ENCODE data around the gene STK24.

The STK24 gene

DNA sequence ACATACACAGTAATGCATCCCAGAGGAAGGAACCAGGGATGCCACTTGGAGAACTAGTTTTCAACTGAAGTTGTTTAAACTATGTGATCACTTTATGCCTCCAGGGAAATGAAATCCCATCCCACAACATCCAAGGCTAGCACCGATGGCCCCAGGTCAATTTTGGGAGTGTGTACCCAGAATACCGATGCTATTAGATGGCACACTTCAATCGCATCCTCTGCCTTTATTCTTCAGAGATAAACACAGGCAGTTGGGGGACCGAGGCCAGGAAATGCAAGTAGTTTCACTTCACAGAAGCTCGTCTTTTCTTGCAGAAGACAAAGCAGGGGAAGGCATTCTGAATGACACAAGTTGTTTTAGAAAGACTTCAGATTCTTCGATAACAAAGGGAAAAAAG lies 13.8 kb downstream of the STK24 start:
- no peak for TF ChIP-seq ZFX (IDR thresholded peaks at IDR 0.05)
- TF ChIP-seq, protein P1, sequence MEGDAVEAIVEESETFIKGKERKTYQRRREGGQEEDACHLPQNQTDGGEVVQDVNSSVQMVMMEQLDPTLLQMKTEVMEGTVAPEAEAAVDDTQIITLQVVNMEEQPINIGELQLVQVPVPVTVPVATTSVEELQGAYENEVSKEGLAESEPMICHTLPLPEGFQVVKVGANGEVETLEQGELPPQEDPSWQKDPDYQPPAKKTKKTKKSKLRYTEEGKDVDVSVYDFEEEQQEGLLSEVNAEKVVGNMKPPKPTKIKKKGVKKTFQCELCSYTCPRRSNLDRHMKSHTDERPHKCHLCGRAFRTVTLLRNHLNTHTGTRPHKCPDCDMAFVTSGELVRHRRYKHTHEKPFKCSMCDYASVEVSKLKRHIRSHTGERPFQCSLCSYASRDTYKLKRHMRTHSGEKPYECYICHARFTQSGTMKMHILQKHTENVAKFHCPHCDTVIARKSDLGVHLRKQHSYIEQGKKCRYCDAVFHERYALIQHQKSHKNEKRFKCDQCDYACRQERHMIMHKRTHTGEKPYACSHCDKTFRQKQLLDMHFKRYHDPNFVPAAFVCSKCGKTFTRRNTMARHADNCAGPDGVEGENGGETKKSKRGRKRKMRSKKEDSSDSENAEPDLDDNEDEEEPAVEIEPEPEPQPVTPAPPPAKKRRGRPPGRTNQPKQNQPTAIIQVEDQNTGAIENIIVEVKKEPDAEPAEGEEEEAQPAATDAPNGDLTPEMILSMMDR (conservative IDR thresholded peaks at IDR 0.05): no peak
- no peak overlapping the region for H3K27ac ChIP-seq

DNA sequence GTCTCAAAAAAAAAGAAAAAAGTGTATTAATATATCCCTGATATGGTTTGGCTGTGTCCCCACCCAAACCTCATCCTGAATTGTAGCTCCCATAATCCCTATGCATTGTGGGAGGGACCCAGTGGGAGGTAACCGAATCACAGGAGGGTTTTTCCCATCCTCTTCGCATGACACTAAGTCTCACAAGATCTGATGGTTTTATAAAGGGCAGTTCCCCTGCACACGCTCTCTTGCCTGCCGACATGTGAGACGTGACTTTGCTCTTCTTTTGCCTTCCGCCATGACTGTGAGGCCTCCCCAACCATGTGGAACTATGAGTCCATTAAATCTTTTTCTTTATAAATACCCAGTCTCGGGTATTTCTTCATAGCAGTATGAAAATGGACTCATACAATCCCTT lies 17.7 kb downstream of the STK24 start:
- no peak for TF ChIP-seq ZFX (IDR thresholded peaks at IDR 0.05)
- TF ChIP-seq, protein P1 (conservative IDR thresholded peaks at IDR 0.05): no peak
- no peak overlapping the region for H3K27ac ChIP-seq

DNA sequence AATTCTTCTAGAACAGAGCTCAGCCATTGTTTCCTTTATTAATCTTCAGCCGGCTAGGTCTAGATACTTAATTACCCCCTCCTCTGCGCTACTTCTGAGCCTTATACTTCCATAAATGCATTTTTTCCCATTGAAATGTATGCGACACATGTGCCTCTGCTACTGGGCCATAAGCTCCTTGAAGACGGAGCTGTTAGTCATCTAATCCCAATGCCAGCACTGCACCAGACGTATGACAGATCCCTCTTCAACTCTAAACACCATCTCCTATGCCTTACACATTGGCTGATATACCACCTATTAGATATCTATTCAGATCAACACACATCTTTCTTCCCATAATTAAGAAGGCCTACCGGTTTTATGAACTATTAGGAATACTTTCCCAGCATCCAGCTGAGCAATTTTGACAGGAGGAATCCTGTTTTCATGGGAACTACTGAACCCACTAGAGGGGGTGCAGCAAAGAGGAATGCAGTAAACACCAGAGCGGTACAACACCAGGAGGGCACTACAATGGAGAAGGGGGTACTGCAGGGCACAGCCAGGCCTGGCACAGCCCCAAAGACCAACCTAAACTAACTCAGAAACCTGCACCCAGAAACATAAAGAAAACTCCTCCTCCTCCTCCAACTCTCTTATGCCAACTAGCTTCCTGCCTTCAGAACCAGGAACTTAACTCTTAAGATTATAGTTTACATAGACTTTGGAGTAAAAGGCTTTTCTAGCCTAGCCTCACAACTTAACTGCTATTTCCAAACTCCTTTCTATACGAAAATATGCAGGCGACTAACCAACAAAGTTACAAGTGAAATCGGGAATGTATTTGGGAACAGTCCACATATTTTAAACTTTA lies 18.7 kb downstream of the STK24 start:
- TF ChIP-seq ZFX (IDR thresholded peaks at IDR 0.05): no peak
- TF ChIP-seq, protein P1 (conservative IDR thresholded peaks at IDR 0.05): no peak
- H3K27ac ChIP-seq: no peak overlapping the region

DNA sequence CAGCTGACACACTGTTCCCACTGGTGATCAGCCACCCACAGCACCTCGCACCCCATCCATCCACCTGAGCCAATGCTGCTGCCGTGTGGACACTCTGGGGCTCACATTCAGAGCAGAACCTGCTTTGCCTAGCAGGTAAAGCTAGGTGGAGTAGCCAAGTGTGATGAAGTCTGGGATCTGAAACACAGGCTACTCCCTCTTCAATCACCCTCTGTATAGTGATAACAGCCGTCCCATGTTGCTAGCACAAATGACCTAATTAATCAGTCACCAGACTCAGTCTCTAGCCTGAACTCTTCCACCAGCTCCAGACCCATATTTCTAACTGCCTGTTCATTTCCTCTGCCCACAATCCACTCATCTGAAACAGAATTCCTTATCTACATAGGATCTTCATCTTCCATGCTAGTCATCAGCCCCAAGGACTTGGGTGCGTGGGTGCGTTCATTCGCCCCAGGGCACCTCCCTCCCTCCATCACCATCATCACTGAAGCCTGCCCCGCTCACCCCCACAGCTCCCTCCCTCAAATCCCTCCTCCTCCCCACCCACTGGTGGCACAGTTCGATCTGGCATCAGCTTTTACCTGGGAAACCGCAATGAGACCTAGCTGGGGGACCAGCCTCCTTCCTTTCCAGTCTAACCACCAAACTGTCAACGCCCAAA lies 19.8 kb downstream of the STK24 start:
- TF ChIP-seq, protein P1 (conservative IDR thresholded peaks at IDR 0.05): no peak
- H3K27ac ChIP-seq: no peak overlapping the region

DNA sequence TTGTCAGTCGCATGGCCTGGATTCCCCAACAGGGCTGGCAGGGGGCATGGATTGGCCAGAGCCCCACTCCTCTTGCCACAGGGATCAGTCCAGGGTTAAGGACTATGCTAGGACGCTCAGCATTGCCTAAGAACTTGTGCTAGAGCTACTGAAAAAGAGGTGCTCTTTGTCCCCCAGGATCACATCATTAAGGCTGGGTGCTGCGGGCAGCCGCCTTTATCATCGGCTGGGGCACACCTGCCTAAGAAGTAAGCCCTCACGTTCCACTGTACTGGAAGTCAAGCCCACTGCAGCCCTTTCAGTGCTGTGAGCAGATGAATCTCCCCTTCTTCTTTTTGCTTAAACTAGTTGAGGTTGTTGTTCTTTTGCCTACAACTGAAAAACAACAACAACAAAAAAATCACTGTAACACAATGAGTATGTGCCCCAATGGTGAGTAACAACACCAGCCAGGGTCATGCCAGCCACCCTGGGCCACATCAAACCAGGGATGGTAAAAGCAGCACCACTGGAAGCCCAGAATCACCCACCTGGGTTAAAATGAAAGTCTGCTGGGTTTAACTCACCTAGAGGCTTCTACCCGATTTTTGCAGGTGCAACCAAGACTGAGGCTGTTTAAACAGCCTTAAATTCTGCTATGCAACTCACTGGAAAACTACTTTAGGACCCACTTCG lies 20.6 kb downstream of the STK24 start:
- TF ChIP-seq, protein P1 (conservative IDR thresholded peaks at IDR 0.05): no peak
- TF ChIP-seq ZFX (IDR thresholded peaks at IDR 0.05): no peak
- no peak overlapping the region for H3K27ac ChIP-seq

DNA sequence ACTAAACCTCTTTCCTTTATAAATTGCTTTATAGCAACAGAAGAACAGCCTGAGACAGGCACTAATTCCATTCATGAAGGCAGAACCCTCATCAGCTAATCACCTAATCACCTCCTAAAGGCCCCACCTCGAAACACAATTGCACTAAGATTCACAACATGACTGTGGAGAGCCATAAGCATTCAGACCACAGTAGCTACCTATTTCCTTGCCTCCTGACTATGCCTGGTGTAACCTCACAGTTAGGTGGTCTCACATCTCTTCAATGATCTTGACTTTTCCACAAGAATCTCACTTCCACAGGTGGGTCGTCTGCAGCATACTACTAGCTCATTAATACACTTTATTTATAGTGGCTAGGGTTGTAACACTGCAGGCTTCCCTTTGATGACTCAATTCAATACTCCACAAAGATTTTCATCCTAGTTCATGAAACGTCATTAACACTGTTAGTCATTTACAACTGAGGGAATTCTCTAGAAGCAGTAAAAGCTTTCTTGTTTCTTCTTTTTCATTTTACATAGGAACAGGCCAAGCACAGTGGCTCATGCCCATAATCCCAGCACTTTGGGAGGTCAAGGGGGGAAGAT lies 27.1 kb downstream of the STK24 start:
- TF ChIP-seq ZFX (IDR thresholded peaks at IDR 0.05): no peak
- TF ChIP-seq, protein P1 (conservative IDR thresholded peaks at IDR 0.05): no peak
- no peak overlapping the region for H3K27ac ChIP-seq
